GM21381 (cell line): ENCODE measurements around the gene KLF2.
"Not testable (repeated sequence)": the region's sequence is repeated elsewhere in the genome, so short reads cannot be mapped to it uniquely, and the experiment has no call there.

Experiments used
- ATAC-seq: cut with Tn5 transposase; IDR thresholded peaks from one replicate; pipeline ENCODE4 v1.9.1; 2021; ENCODE audit warnings: mild to moderate bottlenecking, moderate library complexity; ENCODE audit not compliant: unreplicated experiment

KLF2 gene

DNA sequence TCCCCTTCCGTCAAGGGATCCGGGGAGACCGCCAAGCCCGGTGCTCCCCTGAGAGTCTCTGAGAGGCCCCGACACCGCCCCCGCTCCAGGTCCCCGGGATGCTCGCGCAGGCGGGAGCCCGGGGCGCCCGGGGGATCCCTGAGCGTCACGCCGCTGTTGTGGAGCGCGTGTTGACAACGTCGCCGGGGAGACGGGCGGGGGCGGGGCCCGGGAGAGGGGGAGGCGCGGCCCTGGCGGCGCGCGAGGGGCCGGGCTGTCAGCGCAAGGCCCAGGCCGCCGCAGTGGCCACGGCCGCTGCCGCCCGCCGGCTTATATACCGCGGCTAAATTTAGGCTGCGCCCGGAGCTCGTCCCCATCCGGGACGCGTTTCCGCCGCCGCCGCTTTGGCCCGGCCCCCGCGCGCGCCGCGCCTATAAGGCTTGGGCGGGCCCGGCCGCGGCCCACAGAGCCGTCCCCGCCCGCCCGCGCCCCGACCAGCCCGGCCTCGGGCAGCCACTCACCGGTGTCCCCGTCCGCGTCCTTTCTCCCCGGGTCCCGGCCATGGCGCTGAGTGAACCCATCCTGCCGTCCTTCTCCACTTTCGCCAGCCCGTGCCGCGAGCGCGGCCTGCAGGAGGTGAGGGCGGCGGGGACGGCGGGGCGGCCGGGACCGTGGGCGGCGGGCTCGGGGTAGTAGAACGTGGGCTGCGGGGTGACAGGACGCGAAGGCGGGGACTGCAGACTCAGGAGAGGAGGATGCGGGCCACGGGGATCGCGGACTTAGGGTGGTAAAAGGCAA lies at the start of gene KLF2:
Gene KLF2 (plus strand): TSS at position 443 of the 777 bp plus-strand sequence. CDS start 98 bp downstream, at position 541.
- ATAC-seq: peak; percentile 73

- ATAC-seq: no peak
Observed at GRCh38 chr19:16280306-16280705, 44.3 kb upstream of the KLF2 start.

DNA sequence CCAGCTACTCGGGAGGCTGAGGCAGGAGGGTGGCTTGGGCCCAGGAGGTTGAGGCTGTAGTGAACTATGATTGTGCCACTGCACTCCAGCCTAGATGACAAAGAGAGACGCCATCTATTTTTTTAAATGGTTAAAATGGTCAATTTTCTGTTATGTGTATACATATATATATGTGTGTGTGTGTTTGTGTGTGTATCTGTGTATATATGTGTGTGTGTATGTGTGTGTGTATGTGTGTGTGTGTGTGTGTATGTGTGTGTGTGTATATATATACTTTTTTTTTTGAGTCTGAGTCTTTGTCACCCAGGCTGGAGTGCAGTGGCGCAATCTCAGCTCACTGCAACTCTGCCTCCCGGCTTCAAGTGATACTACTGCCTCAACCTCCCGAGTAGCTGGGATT lies 42.9 kb upstream of the KLF2 start:
- ATAC-seq: no peak

DNA sequence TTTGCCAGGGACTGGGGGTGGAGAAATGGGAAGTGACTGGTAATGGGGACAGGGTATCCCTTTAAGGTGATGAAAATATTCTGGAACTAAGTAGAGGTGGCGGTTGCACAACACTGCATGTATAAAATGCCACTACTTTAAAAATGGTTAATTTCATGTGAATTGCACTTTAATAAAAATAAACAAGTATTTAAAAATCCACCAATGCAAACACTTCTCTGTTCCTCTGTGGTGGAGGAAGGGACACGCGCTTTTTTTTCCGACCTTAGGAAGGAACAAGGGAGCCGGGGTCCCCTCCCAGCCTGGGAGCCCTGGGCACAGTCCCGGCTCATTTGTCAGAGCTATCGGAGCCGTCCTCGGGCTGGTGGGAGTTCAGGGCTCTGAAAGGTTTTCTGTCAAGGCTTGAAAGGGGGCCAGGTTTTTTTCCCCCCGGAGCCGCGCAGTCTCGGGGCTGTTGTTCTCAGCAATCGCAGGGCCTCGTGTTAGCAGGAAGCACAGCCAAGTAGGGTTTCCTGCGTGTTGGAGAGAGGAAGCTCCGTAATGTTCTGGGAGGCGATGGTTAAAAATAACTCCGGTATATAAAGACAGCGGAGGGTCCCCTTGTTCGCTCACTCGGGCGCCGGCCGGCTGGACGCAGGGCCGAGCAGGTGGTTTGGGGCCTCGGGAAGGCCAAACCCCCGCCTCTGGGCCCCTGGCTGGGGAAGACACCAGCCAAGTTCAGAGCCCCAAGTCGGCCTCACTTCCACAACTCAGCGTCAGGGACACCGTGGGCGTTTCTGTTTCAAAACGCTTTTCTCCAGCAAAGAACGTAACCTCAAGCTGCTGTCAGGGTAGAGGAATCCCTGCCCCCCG lies 41.2 kb upstream of the KLF2 start:
- ATAC-seq: no peak

DNA sequence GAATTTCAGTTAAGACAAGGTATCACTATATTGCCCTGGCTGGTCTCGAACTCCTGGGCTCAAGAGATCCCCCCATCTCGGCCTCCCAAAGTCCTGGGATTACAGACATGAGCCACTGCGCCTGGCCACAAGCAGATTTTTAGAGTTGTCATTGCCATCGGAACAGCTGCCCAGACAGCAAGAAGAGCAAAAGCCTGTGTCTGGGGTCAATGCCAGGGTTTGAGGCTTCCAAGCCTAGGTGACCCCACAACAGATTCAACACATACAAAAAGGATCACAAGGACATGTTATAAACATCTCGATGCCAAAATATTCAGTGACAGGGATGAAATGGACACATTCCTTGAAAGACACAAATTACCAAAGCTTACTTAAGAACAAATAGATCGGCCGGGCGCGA lies 40.1 kb upstream of the KLF2 start:
- no peak for ATAC-seq

- ATAC-seq: not testable (repeated sequence)
Observed at GRCh38 chr19:16285079-16285478, 39.5 kb upstream of the KLF2 start.

GRCh38 chr19:16285769-16286498 lies 38.7 kb upstream of the KLF2 start:
- no peak for ATAC-seq

DNA sequence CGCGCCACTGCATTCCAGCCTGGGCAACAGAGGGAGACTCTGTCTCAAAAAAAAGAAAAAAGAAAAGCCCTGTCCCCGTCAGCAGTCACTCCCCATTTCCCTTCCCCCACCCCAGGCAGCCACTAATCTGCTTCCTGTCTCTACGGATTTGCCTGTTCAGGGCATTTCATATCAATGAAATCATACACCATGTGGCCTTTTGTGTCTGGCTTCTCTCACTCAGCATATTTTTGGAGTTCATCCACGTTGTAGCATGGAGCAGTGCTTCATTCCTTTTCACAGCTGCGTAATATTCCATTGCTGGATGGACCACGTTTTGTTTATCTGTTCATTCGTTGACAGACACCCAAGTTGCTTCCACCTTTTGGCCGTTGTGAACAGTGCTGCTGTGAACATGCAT lies 36.1 kb upstream of the KLF2 start:
- ATAC-seq: no peak

DNA sequence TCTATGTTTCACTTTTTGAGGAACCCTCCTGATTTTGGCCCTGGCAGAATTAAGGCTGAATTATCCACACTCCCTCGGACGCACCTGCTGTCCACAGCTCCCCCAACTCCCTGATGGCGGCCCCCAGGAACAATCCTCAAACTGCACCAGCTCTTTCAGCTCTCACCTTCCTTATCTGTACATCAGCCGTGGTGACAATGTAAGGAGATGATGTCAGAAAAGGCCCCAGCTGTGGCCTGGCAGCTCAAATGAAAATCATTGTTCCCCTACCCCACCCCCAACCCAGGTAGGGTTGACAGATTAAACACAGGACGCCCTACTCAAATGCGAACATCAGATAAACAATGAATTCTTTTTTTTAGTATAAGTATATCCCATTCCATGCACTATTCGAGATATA lies 35.0 kb upstream of the KLF2 start:
- no peak for ATAC-seq

DNA sequence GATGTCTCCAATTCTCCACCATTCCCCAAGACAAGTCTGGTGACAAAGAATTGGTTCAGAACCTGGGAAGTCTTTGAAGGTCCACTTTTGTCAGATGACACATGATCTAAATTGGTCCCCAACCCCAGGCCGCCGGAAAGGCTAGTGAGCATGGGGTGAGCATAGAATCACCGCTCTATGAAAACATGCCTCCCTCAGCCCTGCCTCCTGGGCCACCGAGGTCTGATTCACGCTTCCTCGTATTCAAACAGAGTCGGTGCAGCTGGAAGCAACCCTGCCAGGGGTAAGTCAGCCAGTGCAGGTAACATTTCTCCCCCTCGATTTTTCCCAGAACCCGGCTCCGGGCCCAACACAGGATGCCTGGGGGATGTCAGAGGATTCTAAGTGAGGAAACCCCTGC lies 33.9 kb upstream of the KLF2 start:
- ATAC-seq: no peak

DNA sequence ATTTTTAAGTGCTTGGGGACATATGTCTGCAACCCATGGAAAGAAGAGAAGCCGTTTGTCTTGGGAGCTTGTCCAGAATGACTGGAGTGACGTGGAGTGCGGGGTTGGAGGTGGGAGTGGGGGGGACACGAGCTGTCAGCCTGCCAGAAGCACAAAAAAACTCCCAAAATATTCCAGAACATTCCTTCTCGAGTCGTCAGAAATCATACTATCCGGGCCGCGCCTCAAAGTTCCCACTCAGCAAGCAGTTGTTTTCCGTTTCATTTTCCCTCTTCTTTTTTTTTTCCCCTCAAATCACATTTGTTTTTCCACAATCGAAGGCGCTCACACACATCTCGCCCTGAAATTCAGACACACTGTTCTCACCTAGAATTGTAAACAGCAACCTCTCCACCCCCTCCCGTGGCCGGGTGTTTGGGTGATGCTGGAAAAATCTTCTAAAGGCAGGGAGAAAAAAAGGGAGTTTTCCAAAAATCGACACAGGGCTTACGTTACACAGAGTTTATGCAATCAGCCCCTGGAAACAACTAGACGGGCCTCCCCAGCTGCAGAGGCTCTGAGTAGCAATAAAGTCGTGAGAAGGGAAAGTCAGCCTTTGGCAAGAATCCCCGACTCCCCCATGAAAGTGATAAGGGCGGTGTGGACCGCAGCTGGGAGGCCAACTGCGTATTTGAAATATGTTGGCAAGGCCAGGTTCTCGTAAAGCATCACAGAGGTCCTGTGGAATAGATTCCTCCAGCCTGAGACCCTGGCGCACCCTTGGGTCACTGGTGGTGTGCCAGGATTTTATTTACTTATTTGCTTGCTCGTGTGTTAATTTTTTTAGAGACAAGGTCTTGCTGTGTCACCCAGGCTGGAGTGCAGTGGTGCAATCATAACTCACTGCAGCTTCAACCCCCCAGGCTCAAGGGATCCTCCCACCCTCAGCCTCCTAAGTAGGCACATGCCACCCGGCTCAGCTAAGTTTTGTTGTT lies 31.2 kb upstream of the KLF2 start:
- ATAC-seq: no peak

DNA sequence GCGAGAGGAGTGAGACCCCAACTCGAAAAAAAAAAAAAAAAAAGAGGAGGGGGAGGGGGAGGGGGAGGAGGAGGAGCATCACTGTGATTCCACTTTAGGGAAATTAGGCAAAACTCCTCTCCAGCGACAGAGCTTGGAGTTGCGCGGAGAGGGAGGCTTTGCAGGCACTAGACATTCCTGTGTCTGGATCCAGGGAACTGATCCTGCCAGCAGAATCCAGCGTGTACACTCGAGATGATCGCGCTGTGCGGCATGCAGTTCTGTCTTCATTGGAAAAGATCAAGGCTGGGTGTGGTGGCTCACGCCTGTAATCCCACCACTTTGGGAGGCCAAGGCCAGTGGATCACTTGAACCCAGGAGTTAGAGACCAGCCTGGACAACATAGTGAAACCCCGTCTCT lies 29.6 kb upstream of the KLF2 start:
- no peak for ATAC-seq

GRCh38 chr19:16296713-16297112 lies 27.9 kb upstream of the KLF2 start:
- no peak for ATAC-seq

- ATAC-seq: no peak
Observed at GRCh38 chr19:16297575-16298178, 26.9 kb upstream of the KLF2 start.

DNA sequence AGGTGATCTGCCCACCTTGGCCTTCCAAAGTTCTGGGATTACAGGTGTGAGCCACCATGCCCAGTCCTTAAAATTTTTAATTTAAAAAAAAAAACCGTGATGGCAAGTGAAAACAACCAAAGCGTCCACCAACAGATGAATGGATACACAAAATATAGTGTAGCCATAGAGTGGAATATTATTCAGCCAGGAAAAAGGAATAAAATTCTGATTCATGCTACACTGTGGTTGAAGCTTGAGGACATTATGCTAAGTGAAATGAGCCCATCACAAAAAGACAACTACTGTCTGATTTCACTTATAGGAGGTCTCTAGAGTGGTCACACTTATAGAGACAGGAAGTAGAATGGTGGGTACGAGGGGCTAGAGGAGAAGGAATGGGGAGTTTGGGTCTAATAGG lies 26.3 kb upstream of the KLF2 start:
- no peak for ATAC-seq

DNA sequence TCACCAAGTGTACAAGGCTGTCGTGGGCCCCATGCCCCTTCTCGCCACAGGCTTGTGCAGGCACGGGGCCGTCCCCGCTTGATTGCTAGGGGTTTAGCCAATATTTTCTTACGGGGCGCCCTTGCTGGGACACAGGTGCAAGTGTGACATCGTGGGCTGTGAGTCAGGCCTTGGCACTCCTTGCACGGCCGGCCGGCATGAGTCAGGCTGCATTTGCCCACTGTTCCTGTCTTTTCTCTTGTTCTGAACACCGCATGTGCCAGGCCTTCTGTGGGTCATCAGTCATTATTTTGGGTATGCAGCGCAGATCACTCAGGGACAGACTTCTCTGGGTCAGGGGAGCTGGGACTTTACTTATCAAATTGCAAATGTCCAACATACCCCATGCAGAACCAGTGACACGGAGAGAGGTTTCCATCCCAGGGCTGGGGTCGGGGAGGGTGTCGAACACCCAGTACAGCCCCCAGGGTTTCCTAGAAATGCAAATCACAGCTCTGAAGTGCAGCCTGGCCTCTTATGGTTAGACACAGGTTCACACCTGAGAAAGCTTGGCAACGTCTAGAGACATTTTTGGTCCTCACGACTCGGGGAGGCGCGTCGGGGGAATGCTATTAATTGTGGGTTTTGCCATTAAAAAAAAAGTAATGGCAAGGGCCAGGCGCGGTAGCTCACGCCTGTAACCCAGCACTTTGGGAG lies 22.5 kb upstream of the KLF2 start:
- no peak for ATAC-seq

DNA sequence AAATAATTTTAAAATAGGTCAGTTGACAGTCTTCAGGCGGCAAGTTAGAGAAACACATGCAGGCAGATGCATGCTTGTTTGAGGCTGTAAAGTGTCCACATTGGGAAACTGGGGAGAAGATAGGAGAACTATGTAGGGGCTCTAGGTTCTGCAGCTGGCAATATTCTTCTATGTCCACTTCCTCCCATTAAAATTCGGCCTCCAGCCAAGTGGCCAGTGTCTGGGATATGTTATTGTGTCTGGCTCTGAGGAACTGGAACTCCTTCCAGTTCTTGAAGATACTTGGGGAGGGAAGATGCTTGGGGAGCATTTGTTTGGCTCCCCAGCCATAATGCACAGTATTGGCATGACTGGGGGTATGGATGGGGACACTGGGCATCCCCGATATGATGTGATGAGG lies 20.9 kb upstream of the KLF2 start:
- ATAC-seq: no peak

DNA sequence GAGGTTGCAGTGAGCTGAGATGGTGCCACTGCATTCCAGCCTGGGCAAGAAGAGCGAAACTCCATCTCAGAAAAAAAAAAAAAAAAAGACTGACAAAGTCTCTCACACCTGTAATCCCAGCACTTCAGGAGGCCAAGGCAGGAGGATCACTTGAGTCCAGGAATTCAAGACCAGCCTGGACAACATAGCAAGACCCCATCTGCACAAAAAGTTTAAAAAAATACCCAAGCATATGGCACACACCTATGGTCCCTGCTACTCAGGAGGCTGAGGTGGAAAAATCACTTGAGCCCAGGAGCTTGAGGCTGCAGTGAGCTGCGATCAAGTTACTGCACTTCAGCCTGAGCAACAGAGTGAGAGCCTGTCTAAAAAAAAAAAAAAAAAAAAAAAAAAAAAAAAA lies 20.1 kb upstream of the KLF2 start:
- not testable (repeated sequence) for ATAC-seq

GRCh38 chr19:16305060-16305459 lies 19.6 kb upstream of the KLF2 start:
- ATAC-seq: not testable (repeated sequence)
